K562 (cell line): ENCODE results near the gene CPS1. TPM values are rescaled to one million over a fixed set of nuclear protein-coding genes. Genes with fewer than 3 reads are reported as not detected.

Source experiments
- ATAC-seq: fragments of 200-7000 bp; cut with Tn5 transposase; 3 replicates; pipeline ENCODE4 v1.9.1; 2020; ENCODE audit warnings: moderate library complexity
- BruUV-seq: library from RNA; stranded (reverse); fragments of 400-500 nt; replicated peaks from 2 replicates; lab custom pipeline; 2021; lab: Mats Ljungman, UMichigan
- CTCF ChIA-PET: fragments of 300-600 bp; formaldehyde crosslinking; extraction: SDS; loops from one replicate; lab custom pipeline; 2021; ENCODE audit warnings: low intra/inter-chr PET ratio; lab: Yijun Ruan, JAX
- POLR2A ChIA-PET: fragments of 300-600, 350-650 bp; sonication (Branson Sonifier 250); formaldehyde crosslinking; extraction: SDS; loops from one replicate; lab custom pipeline; 2021; ENCODE audit warnings: antibody characterized with exemption, inconsistent platforms; lab: Yijun Ruan, JAX
- DNase-seq, 4 experiments: peaks; one replicate each; pipeline versions ENCODE4 v3.0.0 to v3.0.0-alpha.2; 2011 to 2018; ENCODE audit warnings: low spot score in 3 of 4, mixed read lengths in 3 of 4; ENCODE audit errors: extremely low read depth in 1 of 4
- FAIRE-seq: peaks from 2 replicates; lab custom pipeline; 2011; peaks lifted over from hg19 to GRCh38; lab: Jason Lieb, UNC
- H2AFZ ChIP-seq: 2 replicates; pipeline ENCODE4 v1.6.0; 2011; ENCODE audit warnings: low read depth, low read length, control low read depth, inconsistent platforms
- H3K27ac ChIP-seq: fragments of 200-600 bp; 3 replicates; pipeline ENCODE4 v1.8.0; 2011; ENCODE audit warnings: low read depth, mild to moderate bottlenecking, control low read depth, inconsistent platforms, low read length, moderate library complexity, mixed read lengths; ENCODE audit errors: extremely low read depth
- H3K27me3 ChIP-seq, 2 experiments: fragments of 300-600 bp in 1 of 2; 2 replicates in 1 of 2; 3 replicates in 1 of 2; pipeline versions ENCODE4 v1.6.0 to v1.8.0; 2011; ENCODE audit warnings: inconsistent platforms in 2 of 2, low read length in 2 of 2, mild to moderate bottlenecking in 1 of 2, mixed read lengths in 1 of 2, moderate library complexity in 1 of 2; ENCODE audit not compliant: control insufficient read depth in 2 of 2, insufficient read depth in 2 of 2
- H3K36me3 ChIP-seq: fragments of 300-600 bp; 3 replicates; pipeline ENCODE4 v1.8.0; 2011; ENCODE audit warnings: mild to moderate bottlenecking, low read length, inconsistent platforms; ENCODE audit not compliant: control insufficient read depth, insufficient read depth
- H3K4me1 ChIP-seq, 2 experiments: fragments of 200-600 bp in 1 of 2; replicated peaks in 1 of 2; 2 replicates in 1 of 2; 3 replicates in 1 of 2; pipeline versions ENCODE4 v1.5.1 to v1.8.0; 2011; ENCODE audit warnings: inconsistent platforms in 2 of 2, low read length in 2 of 2, mild to moderate bottlenecking in 1 of 2, mixed read lengths in 1 of 2, moderate library complexity in 1 of 2; ENCODE audit not compliant: control insufficient read depth in 2 of 2, insufficient read depth in 2 of 2
- H3K4me2 ChIP-seq: 2 replicates; pipeline ENCODE4 v1.6.1; 2011; ENCODE audit warnings: low read length, control low read depth, inconsistent platforms, mixed read lengths; ENCODE audit not compliant: insufficient read depth
- H3K4me3 ChIP-seq: fragments of 200-600 bp; sonication (generic), shearing (Covaris generic); 2 replicates; pipeline ENCODE4 v1.5.1; 2016; ENCODE audit warnings: control low read depth, inconsistent platforms
- H3K79me2 ChIP-seq: fragments of 200-600 bp; 3 replicates; pipeline ENCODE4 v1.8.0; 2011; ENCODE audit warnings: low read length, inconsistent platforms; ENCODE audit not compliant: control insufficient read depth, insufficient read depth
- H3K9ac ChIP-seq, 2 experiments: 2 replicates each; pipeline versions ENCODE4 v1.6.0 to v1.6.1; 2011; ENCODE audit warnings: low read depth in 2 of 2, low read length in 2 of 2, control low read depth in 1 of 2, inconsistent platforms in 1 of 2, mild to moderate bottlenecking in 1 of 2, mixed read lengths in 1 of 2; ENCODE audit not compliant: insufficient read depth in 1 of 2
- H3K9me1 ChIP-seq: one replicate; pipeline ENCODE4 v1.6.0; 2011; ENCODE audit warnings: inconsistent platforms, mild to moderate bottlenecking, low read length, moderate library complexity; ENCODE audit not compliant: control insufficient read depth, insufficient read depth
- H3K9me3 ChIP-seq: replicated peaks from 2 replicates; pipeline ENCODE4 v1.5.1; 2011; ENCODE audit warnings: low read depth, low read length, inconsistent platforms; ENCODE audit not compliant: control insufficient read depth, insufficient read depth
- H4K20me1 ChIP-seq: replicated peaks from 2 replicates; pipeline ENCODE4 v1.6.1; 2011; ENCODE audit warnings: low read length, inconsistent platforms, mixed read lengths; ENCODE audit not compliant: control insufficient read depth, insufficient read depth
- IRF1 ChIP-seq: sonication (generic); formaldehyde crosslinking; IDR thresholded peaks from 2 replicates; pipeline ENCODE4 v1.8.0; 2022; ENCODE audit warnings: missing genetic modification reagents, mild to moderate bottlenecking, borderline replicate concordance
- KLF13 ChIP-seq: fragments of 450-650 bp; IDR thresholded peaks from 2 replicates; pipeline ENCODE4 v1.6.1; 2016; ENCODE audit warnings: missing genetic modification characterization, low read depth, mild to moderate bottlenecking, missing compliant biosample characterization, moderate library complexity, borderline replicate concordance
- NR0B1 ChIP-seq: fragments of 450-650 bp; IDR thresholded peaks from one replicate; pipeline ENCODE4 v1.6.1; 2018; ENCODE audit warnings: mild to moderate bottlenecking, moderate library complexity; ENCODE audit not compliant: partially characterized antibody
- TEAD4 ChIP-seq, 2 experiments: sonication (generic) in 1 of 2; formaldehyde crosslinking in 1 of 2; IDR thresholded peaks; 2 replicates each; pipeline versions ENCODE4 v1.6.1 to v1.8.0; 2012 to 2022; ENCODE audit warnings: borderline replicate concordance in 1 of 2, inconsistent platforms in 1 of 2, low read length in 1 of 2, mild to moderate bottlenecking in 1 of 2, missing genetic modification reagents in 1 of 2
- WGBS: fragments of 100-300 bp; shearing (Covaris generic); methylation state at CpG from one replicate; pipeline ENCODE4 v1.1.6; 2016; ENCODE audit warnings: low coverage, mixed read lengths; ENCODE audit not compliant: insufficient coverage; ENCODE audit errors: missing lambda C conversion rate; 5-methylcytosine and 5-hydroxymethylcytosine counted together
- in situ Hi-C: fragments of 300-500 bp; cut with MboI; formaldehyde crosslinking; loops from 4 replicates; pipeline ENCODE4 v1.15.0; 2018; ENCODE audit warnings: inconsistent platforms, mixed read lengths
- intact Hi-C: fragments of 100-400 bp; cut with micrococcal nuclease; formaldehyde crosslinking; loops from 2 replicates; pipeline ENCODE4 v1.14.2; 2022
- polyA plus RNA-seq, 8 experiments: library from polyadenylated mRNA; depleted of rRNA in 4 of 8; stranded (reverse) in 5 of 8; unstranded in 3 of 8; fragments of >200 nt; fragmentation: Nextera tagmentation in 2 of 8; fragmentation: Illumina TruSeq in 1 of 8; extraction: Ambion mirVana in 2 of 8; extraction: Trizol in 1 of 8; gene quantifications; 2 replicates each; pipeline versions ENCODE4 v1.2.1 to v1.2.3, GENCODE V29; 2011 to 2014; ENCODE audit warnings: inconsistent platforms in 1 of 8, missing spikeins in 1 of 8
- total RNA-seq, 7 experiments: library from RNA; depleted of rRNA in 6 of 7; stranded (reverse); fragments of >200 nt in 6 of 7; fragmentation: Illumina TruSeq in 2 of 7; extraction: Trizol in 2 of 7; gene quantifications; 2 replicates each; pipeline versions ENCODE4 v1.2.1 to v1.2.3, GENCODE V29; 2011 to 2021; ENCODE audit warnings: low replicate concordance in 1 of 7

The CPS1 gene
- total and polyA plus RNA-seq, 9 of the 15 experiments (the other 6 are each of a cell fraction or from before 2014, with no cell fraction given): 2.4 to 13.5 (median 6.0) TPM

DNA sequence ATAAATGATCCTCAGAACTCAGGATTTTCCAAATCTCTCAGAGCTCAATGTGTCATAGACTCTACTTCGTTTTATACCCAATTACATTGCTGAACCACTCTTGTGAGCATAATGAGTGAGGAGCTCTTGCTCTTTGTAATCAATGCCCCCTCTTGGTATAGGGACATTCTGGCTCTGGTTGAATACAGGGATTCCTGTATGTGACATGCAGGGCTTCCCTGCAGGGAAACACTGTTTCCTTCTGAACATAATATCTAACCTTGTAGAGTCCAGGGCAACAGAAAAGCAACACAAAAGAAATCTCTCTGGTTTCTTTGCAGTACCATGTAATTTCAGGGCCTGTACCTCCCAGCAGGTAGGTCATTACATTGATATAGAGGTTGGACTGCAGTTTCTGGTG, 101.5 kb downstream of the CPS1 start:
- Histone ChIP-seq H3K27me3 (no peaks in the 10 kb centered on the region), H3K4me3 (no peak overlapping the region), H3K9ac (no peak overlapping the region)
- BruUV-seq: no TSS peak
- intact Hi-C loops: no loop called here
- POLR2A ChIA-PET: no interaction called here
- no peak for DNase-seq
- TF ChIP-seq TEAD4 (IDR thresholded peaks at IDR 0.05; ENCODE audit: low read length): no peak
- no peak for TF ChIP-seq TEAD4 (CRISPR knock-in tag; IDR thresholded peaks at IDR 0.05; ENCODE audit: borderline replicate concordance)
- TF ChIP-seq IRF1 (CRISPR knock-in tag): no peak
- TF ChIP-seq KLF13 (tag): no peak
- no peak for TF ChIP-seq NR0B1
- TF ChIP-seq, all 486 proteins: peak for 0
- Histone ChIP-seq H3K27ac (no peak overlapping the region), H3K4me1 (no peaks in the 10 kb centered on the region), H3K9me3 (no peaks in the 10 kb centered on the region), H3K4me2 (no peak overlapping the region), H3K36me3 (no peaks in the 10 kb centered on the region), H3K9me1 (no peaks in the 10 kb centered on the region), H3K79me2 (no peaks in the 10 kb centered on the region), H4K20me1 (no peaks in the 10 kb centered on the region), H2AFZ (no peak overlapping the region)
- ATAC-seq: no peak
- WGBS: 0% methylated on average over 1 of the region's 1 CpG
- in situ Hi-C loops: no loop called here
- CTCF ChIA-PET: interaction anchor here (0.7 kb wide), 1 partner anchor 212 kb away, joined by 3 read pairs; no protein-coding TSS in a partner anchor
- FAIRE-seq: no peak
